ENCODE data around the gene FLT1. TPM values are rescaled to one million over a fixed set of nuclear protein-coding genes. Genes with fewer than 3 reads are reported as not detected.

FLT1 gene
- total RNA-seq, 1 experiment from 2014 or later, result 0.25 TPM

DNA sequence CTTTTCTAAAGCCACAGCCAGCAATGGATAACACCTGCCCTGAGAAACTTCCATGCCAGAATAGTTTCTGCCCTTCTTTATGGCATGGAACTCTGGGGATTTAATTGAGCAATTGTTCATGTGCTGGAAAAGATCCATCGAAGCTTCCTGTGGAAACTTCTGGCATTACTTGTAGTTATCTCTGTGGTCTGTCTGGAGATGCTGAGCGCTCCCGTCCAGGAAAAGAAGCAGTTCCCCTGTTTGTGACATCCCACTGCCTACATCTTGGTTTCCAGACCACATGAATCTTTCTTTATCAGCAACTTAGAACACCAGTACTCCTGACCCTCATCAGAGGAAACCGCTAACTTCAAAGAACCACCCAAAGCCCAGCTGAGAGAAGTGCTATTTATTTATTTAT lies 24.6 kb downstream of the FLT1 start:
- no peaks in the 10 kb centered on the region for H3K27me3 ChIP-seq (ENCODE audit: insufficient read depth, low read length)
- no peak overlapping the region for H3K27ac ChIP-seq (ENCODE audit: low read depth, low read length)
- no peak overlapping the region for H3K9ac ChIP-seq (ENCODE audit: low read length)
- no peak overlapping the region for H3K4me3 ChIP-seq (replicated peaks in 1 of 2; ENCODE audit: low read depth in 1 of 2, low read length in 2 of 2)
- no peak overlapping the region for H2AFZ ChIP-seq (ENCODE audit: low read depth, low read length, poor library complexity, severe bottlenecking)
- BruUV-seq (replicated peaks), result no TSS peak
- POLR2A ChIA-PET, result no interaction called here
- H3K4me1 ChIP-seq (ENCODE audit: control insufficient read depth in 1 of 2, insufficient read depth in 2 of 2, low read length in 2 of 2), result peaks cover 0 to 8% of the 10 kb centered on the region in 2 experiments; a peak in 2 of 4 replicates
- H3K9me2 ChIP-seq (ENCODE audit: insufficient read depth), result no peaks in the 10 kb centered on the region
- CTCF ChIA-PET, result no interaction called here
- no peaks in the 10 kb centered on the region for H3K79me2 ChIP-seq (ENCODE audit: insufficient read depth, low read length)
- no peak overlapping the region for H3K4me2 ChIP-seq (ENCODE audit: low read length)
- H3K9me3 ChIP-seq (ENCODE audit: control insufficient read depth in 1 of 2, insufficient read depth in 1 of 2, low read depth in 1 of 2, low read length in 2 of 2), result no peaks in the 10 kb centered on the region
- H4K20me1 ChIP-seq (ENCODE audit: insufficient read depth), result no peaks in the 10 kb centered on the region
- ATAC-seq (no peak), DNase-seq (ENCODE audit: low read depth, low spot score) (no peak)
- intact Hi-C loops (cut with micrococcal nuclease), result no loop called here
- no peaks in the 10 kb centered on the region for H3K36me3 ChIP-seq (ENCODE audit: control insufficient read depth in 1 of 2, insufficient read depth in 2 of 2, low read length in 2 of 2)
- no peak for TF ChIP-seq EZH2 (IDR thresholded peaks at IDR 0.05)
- RAD21 ChIA-PET (ENCODE audit: low non-redundant PET in 1 of 2, low total read pairs in 2 of 2, uncharacterized antibody in 2 of 2, unreplicated experiment in 2 of 2), result no interaction called here

DNA sequence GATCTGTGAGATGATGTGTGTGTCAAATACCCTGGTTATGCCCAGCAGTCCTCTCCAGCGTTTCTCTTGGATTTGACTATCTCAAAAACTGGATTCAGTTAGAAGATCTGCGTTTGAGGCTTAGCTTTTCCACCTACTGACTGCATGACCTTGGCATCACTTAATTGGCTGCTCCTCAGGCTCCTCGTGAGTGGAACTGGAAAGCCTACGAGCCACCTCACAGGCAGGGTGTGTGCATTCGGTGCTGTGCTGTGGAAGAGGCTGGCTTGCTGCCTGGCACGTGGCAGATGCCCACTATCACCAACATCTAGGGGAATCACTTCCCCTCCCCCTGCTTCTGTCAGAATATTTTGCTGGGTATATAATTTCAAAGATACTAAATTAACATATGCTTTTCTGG lies 25.6 kb downstream of the FLT1 start:
- Histone ChIP-seq H3K9me3 (ENCODE audit: control insufficient read depth in 1 of 2, insufficient read depth in 1 of 2, low read depth in 1 of 2, low read length in 2 of 2) (no peaks in the 10 kb centered on the region), H3K9me2 (ENCODE audit: insufficient read depth) (no peaks in the 10 kb centered on the region), H3K27me3 (ENCODE audit: insufficient read depth, low read length) (no peaks in the 10 kb centered on the region), H4K20me1 (ENCODE audit: insufficient read depth) (no peaks in the 10 kb centered on the region), H3K4me1 (ENCODE audit: control insufficient read depth in 1 of 2, insufficient read depth in 2 of 2, low read length in 2 of 2) (peaks cover 0 to 8% of the 10 kb centered on the region in 2 experiments; a peak in 2 of 4 replicates), H3K27ac (ENCODE audit: low read depth, low read length) (no peak overlapping the region), H3K9ac (ENCODE audit: low read length) (no peak overlapping the region), H3K36me3 (ENCODE audit: control insufficient read depth in 1 of 2, insufficient read depth in 2 of 2, low read length in 2 of 2) (no peaks in the 10 kb centered on the region), H3K4me2 (ENCODE audit: low read length) (no peak overlapping the region), H3K4me3 (replicated peaks in 1 of 2; ENCODE audit: low read depth in 1 of 2, low read length in 2 of 2) (no peak overlapping the region), H3K79me2 (ENCODE audit: insufficient read depth, low read length) (no peaks in the 10 kb centered on the region), H2AFZ (ENCODE audit: low read depth, low read length, poor library complexity, severe bottlenecking) (no peak overlapping the region)
- ChIA-PET RAD21 (ENCODE audit: low non-redundant PET in 1 of 2, low total read pairs in 2 of 2, uncharacterized antibody in 2 of 2, unreplicated experiment in 2 of 2) (no interaction called here), POLR2A (no interaction called here), CTCF (no interaction called here)
- intact Hi-C loops (cut with micrococcal nuclease), result no loop called here
- ATAC-seq (no peak), DNase-seq (ENCODE audit: low read depth, low spot score) (no peak)
- no TSS peak for BruUV-seq (replicated peaks)
- TF ChIP-seq RAD21 (IDR thresholded peaks at IDR 0.05; ENCODE audit: low read depth) (no peak), CBX3 (IDR thresholded peaks at IDR 0.05; ENCODE audit: low read depth) (no peak), EGR1 (IDR thresholded peaks at IDR 0.05; ENCODE audit: low read depth) (no peak), YY1 (IDR thresholded peaks at IDR 0.05; ENCODE audit: extremely low read depth, insufficient replicate concordance, low read depth, low read length) (no peak), MAX (IDR thresholded peaks at IDR 0.05) (no peak), POLR2AphosphoS5 (IDR thresholded peaks at IDR 0.05; ENCODE audit: low read depth, low read length) (no peak), ZFX (IDR thresholded peaks at IDR 0.05) (no peak), ZBTB33 (IDR thresholded peaks at IDR 0.05; ENCODE audit: extremely low read depth, insufficient replicate concordance, low read length) (no peak), SP1 (IDR thresholded peaks at IDR 0.05; ENCODE audit: low read depth) (no peak), CEBPB (IDR thresholded peaks at IDR 0.05; ENCODE audit: low read depth) (no peak), REST (IDR thresholded peaks at IDR 0.05; ENCODE audit: low read depth) (no peak)
- TF ChIP-seq, protein P1, sequence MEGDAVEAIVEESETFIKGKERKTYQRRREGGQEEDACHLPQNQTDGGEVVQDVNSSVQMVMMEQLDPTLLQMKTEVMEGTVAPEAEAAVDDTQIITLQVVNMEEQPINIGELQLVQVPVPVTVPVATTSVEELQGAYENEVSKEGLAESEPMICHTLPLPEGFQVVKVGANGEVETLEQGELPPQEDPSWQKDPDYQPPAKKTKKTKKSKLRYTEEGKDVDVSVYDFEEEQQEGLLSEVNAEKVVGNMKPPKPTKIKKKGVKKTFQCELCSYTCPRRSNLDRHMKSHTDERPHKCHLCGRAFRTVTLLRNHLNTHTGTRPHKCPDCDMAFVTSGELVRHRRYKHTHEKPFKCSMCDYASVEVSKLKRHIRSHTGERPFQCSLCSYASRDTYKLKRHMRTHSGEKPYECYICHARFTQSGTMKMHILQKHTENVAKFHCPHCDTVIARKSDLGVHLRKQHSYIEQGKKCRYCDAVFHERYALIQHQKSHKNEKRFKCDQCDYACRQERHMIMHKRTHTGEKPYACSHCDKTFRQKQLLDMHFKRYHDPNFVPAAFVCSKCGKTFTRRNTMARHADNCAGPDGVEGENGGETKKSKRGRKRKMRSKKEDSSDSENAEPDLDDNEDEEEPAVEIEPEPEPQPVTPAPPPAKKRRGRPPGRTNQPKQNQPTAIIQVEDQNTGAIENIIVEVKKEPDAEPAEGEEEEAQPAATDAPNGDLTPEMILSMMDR (IDR thresholded peaks at IDR 0.05 in 2 of 3, conservative IDR thresholded peaks at IDR 0.05 in 1 of 3; ENCODE audit: borderline replicate concordance in 1 of 3, insufficient read depth in 1 of 3, low read depth in 2 of 3, low read length in 2 of 3), result no peak
